Stimulated activated CD4-positive, alpha-beta T cell treated with anti-CD3 and anti-CD28 coated beads, Interleukin-4, amount 100 ng/mL, for 1 hour (primary cell): ENCODE data around the gene FAT2.

Experiments used
- DNase-seq: peaks from one replicate; pipeline ENCODE4 v3.0.0-alpha.2; 2020

FAT2 gene

GRCh38 chr5:151591144-151591819, at the start of gene FAT2:
Gene FAT2 (minus strand): TSS chr5:151591331. CDS start chr5:151568931, 22,400 bp downstream.
- no peak for DNase-seq

GRCh38 chr5:151638619-151639018, 47.5 kb upstream of the FAT2 start:
- no peak for DNase-seq

GRCh38 chr5:151637676-151638075, 46.5 kb upstream of the FAT2 start:
- no peak for DNase-seq

- DNase-seq, result no peak
Observed at GRCh38 chr5:151633892-151634291, 42.8 kb upstream of the FAT2 start.

- DNase-seq, result no peak
Observed at GRCh38 chr5:151632941-151633340, 41.8 kb upstream of the FAT2 start.

GRCh38 chr5:151632524-151632923, 41.4 kb upstream of the FAT2 start:
- no peak for DNase-seq

GRCh38 chr5:151631941-151632340, 40.8 kb upstream of the FAT2 start:
- no peak for DNase-seq

GRCh38 chr5:151630088-151630487, 39.0 kb upstream of the FAT2 start:
- DNase-seq, result no peak

- no peak for DNase-seq
Observed at GRCh38 chr5:151628112-151628823, 37.1 kb upstream of the FAT2 start.

- DNase-seq, result no peak
Observed at GRCh38 chr5:151627650-151628049, 36.5 kb upstream of the FAT2 start.

GRCh38 chr5:151625285-151625684, 34.2 kb upstream of the FAT2 start:
- no peak for DNase-seq

- DNase-seq, result no peak
Observed at GRCh38 chr5:151624476-151624875, 33.3 kb upstream of the FAT2 start.

GRCh38 chr5:151622367-151623088, 31.4 kb upstream of the FAT2 start:
- no peak for DNase-seq

- DNase-seq, result no peak
Observed at GRCh38 chr5:151620461-151620840, 29.3 kb upstream of the FAT2 start.

- DNase-seq, result no peak
Observed at GRCh38 chr5:151619812-151620460, 28.8 kb upstream of the FAT2 start.

- DNase-seq, result no peak
Observed at GRCh38 chr5:151618907-151619306, 27.8 kb upstream of the FAT2 start.

- no peak for DNase-seq
Observed at GRCh38 chr5:151617841-151618710, 26.9 kb upstream of the FAT2 start.

- DNase-seq, result no peak
Observed at GRCh38 chr5:151617383-151617840, 26.3 kb upstream of the FAT2 start.

GRCh38 chr5:151615431-151615830, 24.3 kb upstream of the FAT2 start:
- peak; percentile 13 for DNase-seq

GRCh38 chr5:151614565-151614964, 23.4 kb upstream of the FAT2 start:
- DNase-seq, result no peak

GRCh38 chr5:151612689-151613427, 21.7 kb upstream of the FAT2 start:
- DNase-seq, result peak; percentile 46
